Mucosa of rectum (tissue), 2 donors: ENCODE results near the gene PHLDA3.
A peak's percentile ranks its signal among the peaks of the same experiment; 100 is the strongest.

Source experiments
- H3K27ac ChIP-seq, 2 donors: one replicate each; pipeline ENCODE4 v1.7.0; 2013; ENCODE audit warnings: inconsistent platforms in 2 of 2, low read depth in 2 of 2, low read length in 2 of 2
- H3K27me3 ChIP-seq, 2 donors: one replicate each; pipeline ENCODE4 v1.7.0; 2013; ENCODE audit warnings: low read length in 2 of 2; ENCODE audit not compliant: control insufficient read depth in 2 of 2, insufficient read depth in 2 of 2
- H3K36me3 ChIP-seq, 2 donors: one replicate each; pipeline ENCODE4 v1.7.0; 2013; ENCODE audit warnings: low read length in 2 of 2; ENCODE audit not compliant: control insufficient read depth in 2 of 2, insufficient read depth in 2 of 2
- H3K4me1 ChIP-seq, 2 donors: one replicate each; pipeline ENCODE4 v1.7.0; 2013; ENCODE audit warnings: low read length in 2 of 2, mild to moderate bottlenecking in 1 of 2; ENCODE audit not compliant: control insufficient read depth in 2 of 2, insufficient read depth in 2 of 2
- H3K4me3 ChIP-seq, 2 donors: one replicate each; pipeline ENCODE4 v1.7.0; 2013; ENCODE audit warnings: low read length in 2 of 2
- H3K9ac ChIP-seq, 2 donors: one replicate each; pipeline ENCODE4 v1.7.0; 2013; ENCODE audit warnings: low read length in 2 of 2, low read depth in 1 of 2, mild to moderate bottlenecking in 1 of 2
- H3K9me3 ChIP-seq, 2 donors: one replicate each; pipeline ENCODE4 v1.7.0; 2013; ENCODE audit warnings: low read length in 2 of 2; ENCODE audit not compliant: control insufficient read depth in 2 of 2
- donor health status: healthy.
- donor health status: Normal muscosa, but diverticular disease.

Gene PHLDA3

DNA sequence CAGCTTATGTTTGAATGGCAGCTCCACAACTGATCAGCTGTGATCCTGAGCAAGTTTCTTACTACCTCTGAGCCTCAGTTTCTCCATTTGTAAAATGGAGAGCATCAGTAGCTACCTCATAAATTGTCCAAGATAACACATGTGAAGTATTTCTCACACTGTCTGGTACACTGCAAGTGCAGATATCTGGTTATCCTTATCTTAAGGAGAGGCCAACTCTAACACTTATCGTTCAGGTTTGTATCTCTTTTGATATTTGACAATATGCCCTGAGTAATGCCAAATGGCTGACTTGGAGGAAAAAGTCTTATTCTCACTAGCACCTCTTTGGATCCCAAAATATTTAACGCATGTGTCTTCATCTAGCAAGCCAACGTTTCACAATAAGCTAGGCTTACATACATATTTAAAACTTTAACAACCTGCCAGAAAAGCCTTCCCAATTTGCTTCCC, 35.2 kb upstream of the PHLDA3 start:
- Histone ChIP-seq H3K27me3 (no peaks in the 10 kb centered on the region), H3K4me1 (peaks cover 45 to 59% of the 10 kb centered on the region in 2 donors), H3K36me3 (peaks cover 2 to 8% of the 10 kb centered on the region in 2 donors), H3K4me3 (peak overlapping the region in 1 of 2 donors; percentile 49), H3K9ac (peak overlapping the region; percentile 48 to 50), H3K9me3 (no peaks in the 10 kb centered on the region), H3K27ac (peak overlapping the region; percentile 90 to 97)

DNA sequence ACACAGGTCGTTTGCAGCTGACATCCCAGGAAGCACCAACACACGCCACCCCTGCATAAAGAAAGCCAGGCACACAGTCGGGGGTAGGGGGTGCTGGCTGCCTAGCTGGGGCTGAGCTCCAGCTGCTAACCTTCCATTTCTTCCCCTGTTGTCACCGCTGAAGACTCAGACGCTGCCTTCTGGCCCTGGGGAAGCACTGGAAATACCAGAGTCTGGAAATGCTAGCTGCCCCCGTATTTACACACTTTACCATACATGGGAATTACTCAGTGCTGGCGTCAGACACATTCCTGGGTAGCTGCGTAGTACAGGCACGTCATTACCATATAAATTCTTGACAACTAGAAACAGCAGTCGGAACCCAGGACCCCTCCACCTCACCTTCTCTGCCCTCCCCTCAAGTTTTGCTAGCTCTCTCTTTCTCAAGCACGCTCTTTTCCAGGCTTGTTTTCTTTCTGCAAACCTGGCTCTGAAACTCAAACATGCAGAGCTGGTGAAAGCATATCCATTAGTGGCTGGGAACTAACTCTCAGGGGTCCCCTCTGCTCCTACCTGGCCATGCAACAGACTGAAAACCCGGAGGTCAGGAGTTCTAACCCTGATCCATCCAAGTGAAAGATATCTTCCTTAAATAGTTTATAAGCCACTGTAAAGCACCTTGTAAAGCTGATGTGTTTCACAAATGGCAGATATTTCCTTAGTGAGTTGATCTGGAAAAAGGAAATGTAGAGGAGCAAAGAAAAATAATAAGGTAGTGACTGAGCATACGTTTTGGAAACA, 34.6 kb upstream of the PHLDA3 start:
- H3K27me3 ChIP-seq = no peaks in the 10 kb centered on the region
- peak overlapping the region; percentile 48 to 50 for H3K9ac ChIP-seq
- no peaks in the 10 kb centered on the region for H3K9me3 ChIP-seq
- H3K4me3 ChIP-seq = peak overlapping the region in 1 of 2 donors; percentile 49
- H3K27ac ChIP-seq = peak overlapping the region; percentile 90 to 97
- peaks cover 45 to 59% of the 10 kb centered on the region in 2 donors for H3K4me1 ChIP-seq
- peaks cover 5 to 10% of the 10 kb centered on the region in 2 donors for H3K36me3 ChIP-seq

DNA sequence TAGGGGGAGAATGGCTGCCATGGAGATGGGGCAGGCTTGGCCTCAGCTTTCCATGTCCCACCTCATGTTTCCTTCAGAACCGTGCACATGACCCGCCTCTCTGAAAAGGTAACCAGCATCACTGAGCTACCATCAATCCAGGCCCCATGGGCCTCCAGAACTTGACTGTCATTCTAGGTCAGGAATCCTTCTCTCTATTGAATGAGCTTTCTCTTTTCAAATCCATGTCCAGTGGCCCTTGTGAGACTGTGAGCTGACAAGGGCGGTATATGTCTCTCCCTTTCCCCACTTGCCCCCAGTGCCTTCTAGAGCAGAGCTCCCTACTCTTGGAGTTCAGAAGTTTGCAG, 33.5 kb upstream of the PHLDA3 start:
- no peaks in the 10 kb centered on the region for H3K9me3 ChIP-seq
- H3K9ac ChIP-seq = peak overlapping the region in 1 of 2 donors; percentile 31
- peak overlapping the region; percentile 70 to 97 for H3K27ac ChIP-seq
- H3K4me1 ChIP-seq = peaks cover 40 to 54% of the 10 kb centered on the region in 2 donors
- no peak overlapping the region for H3K4me3 ChIP-seq
- H3K27me3 ChIP-seq = no peaks in the 10 kb centered on the region
- peaks cover 8 to 10% of the 10 kb centered on the region in 2 donors for H3K36me3 ChIP-seq

GRCh38 chr1:201501812-201502510, 33.0 kb upstream of the PHLDA3 start:
- no peak overlapping the region for H3K4me3 ChIP-seq
- H3K9ac ChIP-seq = peak overlapping the region in 1 of 2 donors; percentile 31
- peaks cover 37 to 50% of the 10 kb centered on the region in 2 donors for H3K4me1 ChIP-seq
- peak overlapping the region; percentile 70 to 97 for H3K27ac ChIP-seq
- H3K27me3 ChIP-seq = no peaks in the 10 kb centered on the region
- peaks cover 8 to 10% of the 10 kb centered on the region in 2 donors for H3K36me3 ChIP-seq
- no peaks in the 10 kb centered on the region for H3K9me3 ChIP-seq

DNA sequence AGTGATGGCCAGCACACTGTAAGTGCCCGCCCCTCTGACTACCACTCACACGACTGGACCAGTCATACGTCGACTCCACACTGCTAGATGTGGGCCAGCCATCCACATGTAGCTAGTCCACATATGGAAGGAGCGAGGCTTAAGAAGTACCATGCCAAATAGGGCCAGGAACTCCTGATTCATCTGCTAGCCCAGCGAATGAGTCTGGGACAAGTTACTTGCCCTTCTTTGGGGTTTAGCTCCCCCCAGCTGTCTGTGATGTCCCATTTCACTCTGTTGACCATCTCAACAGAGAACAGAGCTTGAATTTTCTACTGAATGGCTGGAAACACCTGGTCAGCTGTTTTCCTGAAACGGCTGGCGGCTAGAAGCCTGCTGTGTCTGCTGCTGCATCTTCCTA, 32.2 kb upstream of the PHLDA3 start:
- Histone ChIP-seq H3K36me3 (peaks cover 8 to 10% of the 10 kb centered on the region in 2 donors), H3K27me3 (no peaks in the 10 kb centered on the region), H3K4me3 (no peak overlapping the region), H3K9me3 (no peaks in the 10 kb centered on the region), H3K4me1 (peaks cover 33 to 51% of the 10 kb centered on the region in 2 donors), H3K9ac (peak overlapping the region in 1 of 2 donors; percentile 4), H3K27ac (peak overlapping the region; percentile 44 to 80)

DNA sequence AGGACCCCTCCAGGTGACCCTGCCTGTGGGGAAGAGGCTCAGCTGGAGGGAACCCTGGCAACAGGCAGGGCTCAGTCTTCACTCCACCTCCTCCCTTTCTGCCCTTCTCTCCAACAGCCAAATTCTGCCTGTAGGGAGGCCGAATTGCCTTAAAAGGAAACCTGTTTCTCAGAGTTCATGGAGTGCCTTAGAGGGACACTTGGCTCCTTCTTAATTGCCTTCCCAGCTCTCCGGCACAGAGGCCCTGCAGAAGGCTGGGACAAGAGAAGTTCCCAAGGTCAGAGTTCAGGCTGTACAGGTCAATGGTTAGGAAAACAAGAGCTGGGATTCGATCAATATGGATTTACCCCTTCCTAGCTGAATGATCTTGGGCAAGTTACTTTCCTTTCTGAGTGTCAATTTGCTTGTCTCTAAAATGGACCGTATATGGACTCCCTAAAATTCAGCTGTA, 31.7 kb upstream of the PHLDA3 start:
- Histone ChIP-seq H3K4me3 (no peak overlapping the region), H3K4me1 (peaks cover 29 to 46% of the 10 kb centered on the region in 2 donors), H3K27me3 (no peaks in the 10 kb centered on the region), H3K36me3 (peaks cover 9 to 10% of the 10 kb centered on the region in 2 donors), H3K27ac (peak overlapping the region; percentile 44 to 80), H3K9ac (peak overlapping the region in 1 of 2 donors; percentile 4), H3K9me3 (no peaks in the 10 kb centered on the region)

- H3K9me3 ChIP-seq = no peaks in the 10 kb centered on the region
- H3K9ac ChIP-seq = peak overlapping the region in 1 of 2 donors; percentile 4
- H3K4me3 ChIP-seq = no peak overlapping the region
- peaks cover 14% of the 10 kb centered on the region in 2 donors for H3K36me3 ChIP-seq
- peaks cover 22 to 44% of the 10 kb centered on the region in 2 donors for H3K4me1 ChIP-seq
- no peaks in the 10 kb centered on the region for H3K27me3 ChIP-seq
- peak overlapping the region; percentile 44 to 80 for H3K27ac ChIP-seq
Measured at GRCh38 chr1:201499795-201500669, 31.0 kb upstream of the PHLDA3 start.

DNA sequence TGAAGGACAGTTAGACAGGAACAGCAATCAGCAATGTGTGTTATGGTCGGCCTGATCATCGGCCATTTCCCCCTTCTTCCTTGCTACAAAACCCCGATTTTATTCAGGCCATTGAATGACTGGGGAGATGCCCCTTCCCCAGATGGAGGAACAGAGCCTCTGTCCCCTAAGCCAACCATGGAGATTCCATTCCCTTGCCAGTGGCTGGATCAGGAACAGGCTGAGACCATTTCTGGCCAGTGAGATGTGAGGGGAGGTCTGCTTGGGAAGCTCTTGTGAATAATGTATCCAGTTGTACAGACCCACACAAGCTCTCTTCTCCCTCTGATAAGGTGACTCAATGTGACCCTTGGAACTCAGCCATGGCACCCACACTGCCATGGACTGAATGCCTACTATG, 30.2 kb upstream of the PHLDA3 start:
- no peaks in the 10 kb centered on the region for H3K27me3 ChIP-seq
- peaks cover 19 to 21% of the 10 kb centered on the region in 2 donors for H3K36me3 ChIP-seq
- H3K9ac ChIP-seq = no peak overlapping the region
- peak overlapping the region; percentile 7 to 80 for H3K27ac ChIP-seq
- no peak overlapping the region for H3K4me3 ChIP-seq
- peaks cover 19 to 38% of the 10 kb centered on the region in 2 donors for H3K4me1 ChIP-seq
- H3K9me3 ChIP-seq = no peaks in the 10 kb centered on the region

DNA sequence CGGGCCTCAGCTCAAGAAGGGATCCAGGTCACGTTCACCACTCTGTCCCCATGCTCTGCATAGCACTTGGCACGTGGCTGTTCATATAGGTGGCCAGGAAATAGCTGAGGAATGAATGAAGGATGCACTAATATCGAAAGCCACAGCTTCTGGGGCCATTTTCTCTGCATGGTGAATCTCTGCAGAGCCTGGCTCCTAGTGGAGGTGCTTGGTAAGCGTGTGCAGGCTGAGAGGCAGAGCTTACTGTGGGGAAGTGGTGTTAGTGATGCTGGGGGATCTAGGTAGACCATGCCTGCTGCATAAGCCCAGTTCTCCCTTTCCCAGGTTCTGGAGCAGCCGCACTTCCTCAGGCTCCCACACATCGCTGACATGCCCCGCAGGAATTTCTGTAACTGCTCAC, 29.6 kb upstream of the PHLDA3 start:
- Histone ChIP-seq H3K9me3 (no peaks in the 10 kb centered on the region), H3K4me3 (no peak overlapping the region), H3K9ac (no peak overlapping the region), H3K27me3 (no peaks in the 10 kb centered on the region), H3K27ac (peak overlapping the region; percentile 7 to 80), H3K4me1 (peaks cover 17 to 36% of the 10 kb centered on the region in 2 donors), H3K36me3 (peaks cover 24 to 25% of the 10 kb centered on the region in 2 donors)
